ENCODE data around the gene LRP1B. TPM values are rescaled to one million over a fixed set of nuclear protein-coding genes. Genes with fewer than 3 reads are reported as not detected.

Gene LRP1B
- total and polyA plus RNA-seq, 7 experiments from 2014 or later, result 0.10 TPM; not detected in 6

GRCh38 chr2:140586379-140586778 is 1544.4 kb downstream of the LRP1B start:
- H3K4me1 ChIP-seq (ENCODE audit: control insufficient read depth in 2 of 2, insufficient read depth in 2 of 2, low read length in 2 of 2), result no peaks in the 10 kb centered on the region

GRCh38 chr2:140585016-140585415 is 1545.8 kb downstream of the LRP1B start:
- Histone ChIP-seq H3K9me3 (ENCODE audit: control insufficient read depth in 2 of 3, low read length in 3 of 3) (no peaks in the 10 kb centered on the region), H3K4me3 (ENCODE audit: low read length) (no peak overlapping the region), H3K27ac (ENCODE audit: low read depth, low read length) (no peak overlapping the region), H3K36me3 (ENCODE audit: control insufficient read depth in 2 of 3, insufficient read depth in 3 of 3, low read length in 3 of 3) (no peaks in the 10 kb centered on the region), H3K4me1 (ENCODE audit: control insufficient read depth in 2 of 2, insufficient read depth in 2 of 2, low read length in 2 of 2) (no peaks in the 10 kb centered on the region), H3K27me3 (ENCODE audit: control insufficient read depth in 2 of 2, insufficient read depth in 2 of 2, low read length in 2 of 2) (no peaks in the 10 kb centered on the region)
- H3K36me3 Mint-ChIP-seq, result no peaks in the 10 kb centered on the region
- no peak overlapping the region for H3K4me3 Mint-ChIP-seq
- POLR2A ChIA-PET, result no interaction called here
- CTCF ChIA-PET, result no interaction called here
- intact Hi-C loops (cut with micrococcal nuclease), result no loop called here
- H3K27ac Mint-ChIP-seq, result no peak overlapping the region
- ATAC-seq (no peak), DNase-seq (no peak)
- H3K9me3 Mint-ChIP-seq, result peaks cover 0 to 29% (median 3%) of the 10 kb centered on the region in 11 donors
- H3K27me3 Mint-ChIP-seq, result no peaks in the 10 kb centered on the region
- H3K4me1 Mint-ChIP-seq, result no peaks in the 10 kb centered on the region

More at GRCh38 chr2:140586379-140586778, 1544.4 kb downstream of the LRP1B start:
- Histone ChIP-seq H3K4me3 (ENCODE audit: low read length) (no peak overlapping the region), H3K36me3 (ENCODE audit: control insufficient read depth in 2 of 3, insufficient read depth in 3 of 3, low read length in 3 of 3) (no peaks in the 10 kb centered on the region), H3K9me3 (ENCODE audit: control insufficient read depth in 2 of 3, low read length in 3 of 3) (no peaks in the 10 kb centered on the region), H3K27ac (ENCODE audit: low read depth, low read length) (no peak overlapping the region), H3K27me3 (ENCODE audit: control insufficient read depth in 2 of 2, insufficient read depth in 2 of 2, low read length in 2 of 2) (no peaks in the 10 kb centered on the region)
- CTCF ChIA-PET, result no interaction called here
- POLR2A ChIA-PET, result no interaction called here
- peaks cover 0 to 29% (median 3%) of the 10 kb centered on the region in 11 donors for H3K9me3 Mint-ChIP-seq
- H3K27ac Mint-ChIP-seq, result no peak overlapping the region
- intact Hi-C loops (cut with micrococcal nuclease), result no loop called here
- H3K27me3 Mint-ChIP-seq, result no peaks in the 10 kb centered on the region
- no peak for DNase-seq
- H3K4me1 Mint-ChIP-seq, result no peaks in the 10 kb centered on the region
- no peak overlapping the region for H3K4me3 Mint-ChIP-seq
- H3K36me3 Mint-ChIP-seq, result no peaks in the 10 kb centered on the region
- no peak for ATAC-seq

GRCh38 chr2:140584471-140584870 is 1546.3 kb downstream of the LRP1B start:
- no peaks in the 10 kb centered on the region for H3K27me3 Mint-ChIP-seq
- ATAC-seq, result no peak
- H3K27ac Mint-ChIP-seq, result no peak overlapping the region
- DNase-seq, result no peak
- POLR2A ChIA-PET, result no interaction called here
- CTCF ChIA-PET, result no interaction called here
- peaks cover 0 to 27% (median 3%) of the 10 kb centered on the region in 11 donors for H3K9me3 Mint-ChIP-seq
- H3K4me3 Mint-ChIP-seq, result no peak overlapping the region
- H3K9me3 ChIP-seq (ENCODE audit: control insufficient read depth in 2 of 3, low read length in 3 of 3), result no peaks in the 10 kb centered on the region
- no peaks in the 10 kb centered on the region for H3K36me3 Mint-ChIP-seq
- no peaks in the 10 kb centered on the region for H3K27me3 ChIP-seq (ENCODE audit: control insufficient read depth in 2 of 2, insufficient read depth in 2 of 2, low read length in 2 of 2)
- no peaks in the 10 kb centered on the region for H3K4me1 ChIP-seq (ENCODE audit: control insufficient read depth in 2 of 2, insufficient read depth in 2 of 2, low read length in 2 of 2)
- H3K4me3 ChIP-seq (ENCODE audit: low read length), result no peak overlapping the region
- H3K4me1 Mint-ChIP-seq, result no peaks in the 10 kb centered on the region
- no peak overlapping the region for H3K27ac ChIP-seq (ENCODE audit: low read depth, low read length)
- H3K36me3 ChIP-seq (ENCODE audit: control insufficient read depth in 2 of 3, insufficient read depth in 3 of 3, low read length in 3 of 3), result no peaks in the 10 kb centered on the region
- intact Hi-C loops (cut with micrococcal nuclease), result no loop called here

GRCh38 chr2:140580532-140581151 is 1550.2 kb downstream of the LRP1B start:
- Mint-ChIP-seq H3K4me3 (no peak overlapping the region), H3K4me1 (no peaks in the 10 kb centered on the region), H3K36me3 (no peaks in the 10 kb centered on the region), H3K27ac (no peak overlapping the region), H3K27me3 (no peaks in the 10 kb centered on the region), H3K9me3 (peaks cover 0 to 18% (median 2%) of the 10 kb centered on the region in 11 donors)
- POLR2A ChIA-PET, result no interaction called here
- intact Hi-C loops (cut with micrococcal nuclease), result no loop called here
- Histone ChIP-seq H3K36me3 (ENCODE audit: control insufficient read depth in 2 of 3, insufficient read depth in 3 of 3, low read length in 3 of 3) (no peaks in the 10 kb centered on the region), H3K4me1 (ENCODE audit: control insufficient read depth in 2 of 2, insufficient read depth in 2 of 2, low read length in 2 of 2) (no peaks in the 10 kb centered on the region), H3K27me3 (ENCODE audit: control insufficient read depth in 2 of 2, insufficient read depth in 2 of 2, low read length in 2 of 2) (no peaks in the 10 kb centered on the region), H3K9me3 (ENCODE audit: control insufficient read depth in 2 of 3, low read length in 3 of 3) (no peaks in the 10 kb centered on the region), H3K4me3 (ENCODE audit: low read length) (no peak overlapping the region), H3K27ac (ENCODE audit: low read depth, low read length) (no peak overlapping the region)
- DNase-seq (no peak), ATAC-seq (no peak)
- CTCF ChIA-PET, result no interaction called here

GRCh38 chr2:140577453-140577852 is 1553.4 kb downstream of the LRP1B start:
- ATAC-seq (no peak), DNase-seq (no peak)
- H3K27me3 Mint-ChIP-seq, result no peaks in the 10 kb centered on the region
- H3K27ac ChIP-seq (ENCODE audit: low read depth, low read length), result no peak overlapping the region
- no peak overlapping the region for H3K27ac Mint-ChIP-seq
- no peaks in the 10 kb centered on the region for H3K27me3 ChIP-seq (ENCODE audit: control insufficient read depth in 2 of 2, insufficient read depth in 2 of 2, low read length in 2 of 2)
- ChIA-PET CTCF (no interaction called here), POLR2A (no interaction called here)
- H3K4me3 Mint-ChIP-seq, result no peak overlapping the region
- H3K36me3 ChIP-seq (ENCODE audit: control insufficient read depth in 2 of 3, insufficient read depth in 3 of 3, low read length in 3 of 3), result no peaks in the 10 kb centered on the region
- H3K9me3 ChIP-seq (ENCODE audit: control insufficient read depth in 2 of 3, low read length in 3 of 3), result no peaks in the 10 kb centered on the region
- no peak overlapping the region for H3K4me3 ChIP-seq (ENCODE audit: low read length)
- H3K36me3 Mint-ChIP-seq, result no peaks in the 10 kb centered on the region
- peaks cover 0 to 18% (median 4%) of the 10 kb centered on the region in 11 donors for H3K9me3 Mint-ChIP-seq
- intact Hi-C loops (cut with micrococcal nuclease), result no loop called here
- H3K4me1 Mint-ChIP-seq, result no peaks in the 10 kb centered on the region
- no peaks in the 10 kb centered on the region for H3K4me1 ChIP-seq (ENCODE audit: control insufficient read depth in 2 of 2, insufficient read depth in 2 of 2, low read length in 2 of 2)

- H3K27me3 ChIP-seq (ENCODE audit: control insufficient read depth in 2 of 2, insufficient read depth in 2 of 2, low read length in 2 of 2), result no peaks in the 10 kb centered on the region
- Mint-ChIP-seq H3K36me3 (no peaks in the 10 kb centered on the region), H3K4me3 (no peak overlapping the region), H3K27ac (no peak overlapping the region), H3K9me3 (peaks cover 0 to 12% (median 8%) of the 10 kb centered on the region in 11 donors), H3K27me3 (no peaks in the 10 kb centered on the region), H3K4me1 (no peaks in the 10 kb centered on the region)
- intact Hi-C loops (cut with micrococcal nuclease), result no loop called here
- no peak overlapping the region for H3K27ac ChIP-seq (ENCODE audit: low read depth, low read length)
- H3K9me3 ChIP-seq (ENCODE audit: control insufficient read depth in 2 of 3, low read length in 3 of 3), result no peaks in the 10 kb centered on the region
- ATAC-seq (no peak), DNase-seq (no peak)
- no peaks in the 10 kb centered on the region for H3K36me3 ChIP-seq (ENCODE audit: control insufficient read depth in 2 of 3, insufficient read depth in 3 of 3, low read length in 3 of 3)
- no peaks in the 10 kb centered on the region for H3K4me1 ChIP-seq (ENCODE audit: control insufficient read depth in 2 of 2, insufficient read depth in 2 of 2, low read length in 2 of 2)
- no peak overlapping the region for H3K4me3 ChIP-seq (ENCODE audit: low read length)
- POLR2A ChIA-PET, result no interaction called here
- CTCF ChIA-PET, result no interaction called here
Measured at GRCh38 chr2:140567734-140568133, 1563.1 kb downstream of the LRP1B start.

GRCh38 chr2:140565756-140566155 is 1565.1 kb downstream of the LRP1B start:
- CTCF ChIA-PET, result no interaction called here
- POLR2A ChIA-PET, result interaction anchor here (0.6 kb wide), 1 partner anchor 395 kb away, joined by 4 read pairs; no protein-coding TSS in a partner anchor
- no peaks in the 10 kb centered on the region for H3K27me3 ChIP-seq (ENCODE audit: control insufficient read depth in 2 of 2, insufficient read depth in 2 of 2, low read length in 2 of 2)
- Mint-ChIP-seq H3K9me3 (peaks cover 0 to 12% (median 5%) of the 10 kb centered on the region in 11 donors), H3K27me3 (no peaks in the 10 kb centered on the region), H3K4me3 (no peak overlapping the region), H3K27ac (no peak overlapping the region), H3K36me3 (no peaks in the 10 kb centered on the region), H3K4me1 (no peaks in the 10 kb centered on the region)
- H3K4me1 ChIP-seq (ENCODE audit: control insufficient read depth in 2 of 2, insufficient read depth in 2 of 2, low read length in 2 of 2), result no peaks in the 10 kb centered on the region
- ATAC-seq, result no peak
- H3K36me3 ChIP-seq (ENCODE audit: control insufficient read depth in 2 of 3, insufficient read depth in 3 of 3, low read length in 3 of 3), result no peaks in the 10 kb centered on the region
- H3K27ac ChIP-seq (ENCODE audit: low read depth, low read length), result no peak overlapping the region
- intact Hi-C loops (cut with micrococcal nuclease), result no loop called here
- no peaks in the 10 kb centered on the region for H3K9me3 ChIP-seq (ENCODE audit: control insufficient read depth in 2 of 3, low read length in 3 of 3)
- no peak for DNase-seq
- no peak overlapping the region for H3K4me3 ChIP-seq (ENCODE audit: low read length)

All from naive thymus-derived CD4-positive, alpha-beta T cell (primary cell).